ENCODE measurements around the gene UBAC1.

DNA sequence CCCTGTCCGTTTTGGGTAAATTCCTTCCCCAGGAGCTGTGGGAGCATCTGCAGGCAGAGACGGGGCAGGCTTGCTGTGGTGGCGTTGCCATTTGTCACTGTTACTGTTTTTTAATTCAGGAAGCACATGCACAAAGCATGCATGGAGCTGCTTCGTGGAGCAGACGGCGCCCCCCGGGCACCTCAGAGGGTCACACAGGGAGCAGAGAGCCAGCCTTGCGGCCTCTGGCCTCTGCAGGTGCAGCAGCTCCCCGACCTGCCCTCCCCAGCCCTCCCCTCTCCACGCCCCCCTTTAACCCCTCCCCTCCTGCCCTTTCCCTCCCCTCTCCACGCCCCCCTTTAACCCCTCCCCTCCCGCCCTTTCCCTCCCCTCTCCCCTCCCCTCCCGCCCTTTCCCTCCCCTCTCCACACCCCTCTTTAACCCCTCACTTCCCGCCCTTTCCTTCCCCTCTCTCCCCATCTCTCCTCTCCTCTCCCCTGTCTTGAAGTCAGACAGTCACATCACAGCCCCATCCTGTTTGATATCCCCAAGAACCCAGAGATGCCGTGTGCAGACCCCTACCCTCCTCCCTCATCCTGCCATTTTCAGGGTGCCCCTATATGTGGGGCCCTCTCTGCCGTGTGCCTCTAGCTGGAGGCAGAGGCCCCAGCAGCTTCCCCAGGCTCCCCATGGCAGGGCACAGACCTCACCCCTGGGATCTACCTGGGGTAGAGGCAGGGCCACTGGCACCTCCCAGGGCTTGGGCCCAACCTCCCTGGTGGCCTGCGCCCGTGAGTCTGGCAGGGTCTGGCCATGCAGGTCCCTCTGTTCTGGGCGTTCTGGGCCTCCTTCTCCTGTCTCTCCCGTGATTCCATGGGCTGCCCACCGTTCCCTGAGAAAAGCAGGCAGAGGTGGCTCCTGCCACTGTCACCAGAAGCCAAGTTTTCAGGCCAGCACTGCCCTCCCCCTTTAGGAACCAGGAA, 29.6 kb upstream of the UBAC1 start:
- TF ChIP-seq NR2C2 (CRISPR knock-in tag; IDR thresholded peaks at IDR 0.05): no peak
- TF ChIP-seq, protein P1, sequence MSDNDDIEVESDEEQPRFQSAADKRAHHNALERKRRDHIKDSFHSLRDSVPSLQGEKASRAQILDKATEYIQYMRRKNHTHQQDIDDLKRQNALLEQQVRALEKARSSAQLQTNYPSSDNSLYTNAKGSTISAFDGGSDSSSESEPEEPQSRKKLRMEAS (CRISPR knock-in tag; IDR thresholded peaks at IDR 0.05): no peak
- no peak for TF ChIP-seq E2F5 (CRISPR knock-in tag; IDR thresholded peaks at IDR 0.05)
- no peak for TF ChIP-seq TEAD4 (CRISPR knock-in tag; IDR thresholded peaks at IDR 0.05)
- TF ChIP-seq, protein P2, sequence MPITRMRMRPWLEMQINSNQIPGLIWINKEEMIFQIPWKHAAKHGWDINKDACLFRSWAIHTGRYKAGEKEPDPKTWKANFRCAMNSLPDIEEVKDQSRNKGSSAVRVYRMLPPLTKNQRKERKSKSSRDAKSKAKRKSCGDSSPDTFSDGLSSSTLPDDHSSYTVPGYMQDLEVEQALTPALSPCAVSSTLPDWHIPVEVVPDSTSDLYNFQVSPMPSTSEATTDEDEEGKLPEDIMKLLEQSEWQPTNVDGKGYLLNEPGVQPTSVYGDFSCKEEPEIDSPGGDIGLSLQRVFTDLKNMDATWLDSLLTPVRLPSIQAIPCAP (CRISPR knock-in tag; IDR thresholded peaks at IDR 0.05): no peak
- TF ChIP-seq RORB (CRISPR knock-in tag; IDR thresholded peaks at IDR 0.05): no peak

Measured in WTC11 (cell line).